ENCODE measurements around the gene SH2D3A.
"Not testable (repeated sequence)": the region's sequence is repeated elsewhere in the genome, so short reads cannot be mapped to it uniquely, and the experiment has no call there.

Gene SH2D3A

DNA sequence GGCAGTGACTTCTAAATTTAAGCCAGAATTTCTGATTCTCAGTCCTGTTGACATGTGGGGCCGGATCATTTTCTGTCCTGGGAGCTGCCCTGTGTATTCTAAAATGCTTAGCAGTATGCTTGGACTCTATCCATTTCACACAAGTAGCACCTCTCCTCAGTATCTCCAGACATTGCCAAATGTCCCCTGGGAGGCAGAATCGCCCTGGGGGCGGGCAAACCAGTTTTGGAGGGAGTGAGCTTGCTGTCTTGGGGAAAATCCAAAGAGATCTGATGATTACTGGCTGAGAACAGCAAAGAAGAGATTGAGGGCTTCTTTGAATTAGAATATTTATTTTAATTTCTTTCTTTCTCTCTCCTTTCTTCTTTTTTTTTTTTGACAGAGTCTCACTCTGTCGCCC is 21.7 kb upstream of the SH2D3A start:
- no peak for DNase-seq

DNA sequence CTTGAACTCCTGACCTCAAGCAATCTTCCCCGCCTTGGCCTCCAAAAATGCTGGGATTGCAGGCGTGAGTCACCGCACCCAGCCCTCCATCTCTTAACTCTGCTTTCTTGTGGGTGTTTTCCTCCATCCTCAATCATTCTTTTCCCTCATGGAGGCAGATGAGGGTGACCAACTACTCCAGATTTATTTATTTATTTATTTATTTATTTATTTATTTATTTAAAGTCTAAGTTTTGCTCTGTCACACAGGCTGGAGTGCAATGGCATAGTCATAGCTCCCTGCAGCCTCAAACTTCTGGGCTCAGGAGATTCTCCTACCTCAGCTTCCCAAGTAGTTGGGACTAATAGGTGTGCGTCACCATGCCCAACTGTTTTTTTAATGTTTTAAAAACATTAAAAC is 20.2 kb upstream of the SH2D3A start:
- no peak for DNase-seq

DNA sequence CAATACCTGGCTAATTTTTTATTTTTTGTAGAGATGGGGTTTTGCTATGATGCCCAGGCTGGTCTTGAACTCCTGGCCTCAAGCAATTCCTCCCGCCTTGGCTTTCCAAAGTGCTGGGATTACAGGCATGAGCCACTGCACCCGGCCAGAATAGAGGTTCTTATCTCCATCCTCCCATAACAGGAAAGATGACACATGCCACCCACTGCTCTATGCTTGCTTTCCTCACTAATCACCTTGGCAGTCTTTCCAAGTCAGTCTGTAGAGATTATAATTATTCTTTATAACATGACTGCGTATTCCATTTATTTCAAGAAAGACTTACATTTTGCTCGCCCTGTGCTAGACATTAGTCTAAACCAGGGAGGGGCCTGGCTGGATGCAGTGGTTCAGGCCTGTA is 12.0 kb upstream of the SH2D3A start:
- no peak for DNase-seq

DNA sequence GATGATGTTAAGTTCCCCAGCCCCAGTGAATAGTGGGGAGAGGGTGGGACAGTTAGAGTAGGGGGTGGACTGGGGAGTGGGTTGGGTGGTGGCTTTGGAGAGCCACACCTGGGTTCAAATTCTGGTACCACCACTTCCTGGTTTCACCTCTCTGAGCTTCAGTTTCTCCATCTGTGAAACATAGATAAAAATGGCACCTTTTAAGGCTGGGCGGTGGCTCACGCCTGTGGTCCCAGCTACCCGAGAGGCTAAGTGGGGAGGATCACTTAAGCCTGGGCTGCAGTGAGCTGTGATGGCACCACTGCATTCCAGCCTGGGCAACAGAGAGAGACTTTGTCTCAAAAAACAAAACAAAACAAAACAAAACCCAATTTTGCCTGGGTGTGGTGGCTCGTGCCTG is 11.2 kb upstream of the SH2D3A start:
- no peak for DNase-seq

DNA sequence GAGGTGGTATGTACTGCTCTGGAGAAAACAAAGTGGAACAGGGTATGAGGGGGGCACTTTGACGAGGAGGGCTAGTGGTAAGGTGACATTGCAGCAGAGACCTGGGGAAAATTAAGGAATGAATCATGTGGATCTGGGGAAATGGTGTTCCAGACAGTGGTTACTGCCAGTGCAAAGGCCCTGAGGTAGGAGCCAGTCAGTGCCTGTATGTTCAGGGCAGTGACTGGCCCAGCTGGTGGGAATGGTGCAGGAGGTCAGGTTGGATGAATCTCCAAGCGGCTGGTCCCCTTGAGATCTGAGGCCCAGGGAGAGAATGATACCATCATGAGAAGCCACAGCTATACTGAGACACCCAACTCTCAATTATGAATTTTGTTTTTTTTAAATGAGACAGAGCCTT is 10.2 kb upstream of the SH2D3A start:
- no peak for DNase-seq

DNA sequence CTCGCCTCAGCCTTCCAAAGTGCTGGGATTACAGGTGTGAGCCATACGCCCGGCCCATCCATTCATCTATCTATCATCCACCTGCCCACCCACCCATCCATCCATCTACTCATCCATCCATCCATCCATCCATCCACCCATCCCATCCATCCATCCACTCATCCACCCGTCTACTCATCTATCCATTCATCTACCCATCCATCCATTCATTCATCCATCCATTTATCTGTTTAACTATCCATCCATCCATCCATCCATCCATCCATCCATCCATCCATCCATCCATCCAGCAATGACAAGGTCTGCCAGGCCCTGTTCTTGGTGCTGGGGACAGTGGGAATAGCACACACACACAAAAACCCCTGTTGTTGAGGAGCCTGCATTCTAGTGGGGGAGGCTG is 9.8 kb upstream of the SH2D3A start:
- DNase-seq = no peak

DNA sequence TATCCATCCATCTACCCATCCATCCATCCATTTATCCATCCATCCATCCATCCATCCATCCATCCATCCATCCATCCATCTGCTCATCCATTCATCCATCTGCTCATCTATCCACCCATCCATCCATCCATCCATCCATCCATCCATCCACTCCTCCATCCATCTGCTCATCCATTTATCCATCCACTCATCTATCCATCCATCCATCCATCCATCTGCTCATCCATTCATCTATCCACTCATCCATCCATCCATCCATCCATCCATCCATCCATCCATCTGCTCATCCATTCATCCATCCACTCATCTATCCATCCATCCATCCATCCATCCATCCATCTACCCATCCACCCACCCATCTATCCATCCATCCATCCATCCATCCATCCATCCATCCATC is 8.8 kb upstream of the SH2D3A start:
- not testable (repeated sequence) for DNase-seq

DNA sequence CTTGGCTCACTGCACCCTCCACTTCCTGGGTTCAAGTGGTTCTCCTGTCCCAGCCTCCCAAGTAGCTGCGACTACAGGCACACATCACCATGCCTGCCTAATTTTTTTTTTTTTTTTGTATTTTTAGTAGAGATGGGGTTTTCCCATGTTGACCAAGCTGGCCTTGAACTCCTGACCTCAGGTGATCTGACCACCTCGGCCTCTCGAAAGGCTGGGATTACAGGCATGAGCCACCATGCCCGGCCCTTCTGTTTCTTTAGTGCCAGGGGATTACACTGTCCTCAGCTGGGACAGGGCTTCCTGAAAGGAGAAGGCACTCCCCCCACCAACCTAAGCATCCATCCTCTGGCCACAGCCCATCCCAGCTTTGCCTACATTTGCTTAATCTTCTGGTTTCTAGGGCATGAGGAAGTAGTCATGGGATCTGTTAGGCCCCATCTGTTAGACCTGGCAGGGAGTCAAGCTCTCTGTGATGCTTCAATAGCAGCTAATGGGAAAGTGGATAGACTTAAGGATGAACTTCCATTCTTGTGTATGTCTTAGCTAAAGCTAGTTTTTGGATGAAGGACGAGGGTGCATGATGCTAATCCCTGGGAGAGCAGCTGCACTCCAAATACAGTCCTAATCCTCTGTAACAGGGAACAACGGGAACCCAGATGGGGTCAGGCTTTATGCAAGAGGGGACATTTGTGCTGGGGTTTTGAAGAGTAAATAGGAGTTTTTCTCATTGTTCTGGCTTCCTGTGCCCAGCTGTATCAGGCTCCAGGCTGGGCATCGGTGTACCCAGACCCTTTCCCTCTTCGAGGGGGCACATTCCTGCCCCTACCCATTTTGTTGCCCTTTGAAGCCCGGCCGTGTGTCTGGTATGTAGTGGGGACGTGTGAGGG is 7.8 kb upstream of the SH2D3A start:
- peak; percentile 3 for DNase-seq

DNA sequence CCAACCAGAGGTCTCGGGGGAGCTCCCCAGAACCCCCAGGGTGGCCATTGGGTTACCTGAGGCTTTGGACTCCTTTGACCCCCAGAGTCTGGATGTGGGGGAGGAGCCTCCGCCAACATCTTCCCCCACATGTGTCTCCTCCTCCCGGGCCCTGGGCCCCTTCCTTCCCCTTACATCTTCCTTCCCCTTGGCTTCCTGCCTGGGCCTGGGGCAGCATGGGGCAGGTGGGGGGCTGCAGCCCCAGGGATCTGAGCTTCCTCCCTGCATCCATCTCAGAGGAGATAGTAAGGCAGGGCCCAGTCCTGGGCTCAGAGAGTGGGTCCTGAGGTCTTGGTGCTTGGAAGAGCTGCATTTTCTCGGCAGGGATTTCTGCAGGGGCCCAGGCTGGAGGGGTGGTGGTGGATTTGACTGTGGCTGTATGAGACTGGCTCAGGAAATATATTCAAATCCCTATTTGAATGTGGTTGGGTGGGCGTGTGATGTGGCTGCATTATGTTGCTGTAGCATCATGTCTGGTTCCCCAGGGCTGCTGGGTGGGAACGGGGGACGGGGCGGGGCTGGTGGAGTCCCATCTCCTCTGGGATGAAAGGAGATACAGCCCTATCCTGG is 6.2 kb upstream of the SH2D3A start:
- DNase-seq = peak; percentile 31

DNA sequence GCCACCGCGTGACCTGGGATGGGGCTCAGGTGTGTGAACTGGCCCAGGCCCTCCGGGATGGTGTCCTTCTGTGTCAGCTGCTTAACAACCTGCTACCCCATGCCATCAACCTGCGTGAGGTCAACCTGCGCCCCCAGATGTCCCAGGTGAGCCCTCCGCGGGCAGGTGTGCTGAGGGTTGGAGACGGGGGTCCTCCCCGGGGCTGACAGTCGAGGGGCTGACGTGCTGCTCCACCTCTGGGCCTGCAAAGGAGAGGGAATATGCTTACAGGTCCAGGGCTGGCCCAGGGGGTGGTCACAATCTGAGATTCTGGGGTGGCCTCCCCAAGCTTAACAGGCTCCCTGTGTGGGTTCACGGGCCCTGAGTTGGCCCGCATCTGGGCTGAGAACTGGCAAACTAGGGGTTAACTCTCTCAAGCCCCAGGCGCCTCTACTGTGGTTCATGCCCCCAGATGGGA is 5.7 kb upstream of the SH2D3A start:
- DNase-seq = no peak

DNA sequence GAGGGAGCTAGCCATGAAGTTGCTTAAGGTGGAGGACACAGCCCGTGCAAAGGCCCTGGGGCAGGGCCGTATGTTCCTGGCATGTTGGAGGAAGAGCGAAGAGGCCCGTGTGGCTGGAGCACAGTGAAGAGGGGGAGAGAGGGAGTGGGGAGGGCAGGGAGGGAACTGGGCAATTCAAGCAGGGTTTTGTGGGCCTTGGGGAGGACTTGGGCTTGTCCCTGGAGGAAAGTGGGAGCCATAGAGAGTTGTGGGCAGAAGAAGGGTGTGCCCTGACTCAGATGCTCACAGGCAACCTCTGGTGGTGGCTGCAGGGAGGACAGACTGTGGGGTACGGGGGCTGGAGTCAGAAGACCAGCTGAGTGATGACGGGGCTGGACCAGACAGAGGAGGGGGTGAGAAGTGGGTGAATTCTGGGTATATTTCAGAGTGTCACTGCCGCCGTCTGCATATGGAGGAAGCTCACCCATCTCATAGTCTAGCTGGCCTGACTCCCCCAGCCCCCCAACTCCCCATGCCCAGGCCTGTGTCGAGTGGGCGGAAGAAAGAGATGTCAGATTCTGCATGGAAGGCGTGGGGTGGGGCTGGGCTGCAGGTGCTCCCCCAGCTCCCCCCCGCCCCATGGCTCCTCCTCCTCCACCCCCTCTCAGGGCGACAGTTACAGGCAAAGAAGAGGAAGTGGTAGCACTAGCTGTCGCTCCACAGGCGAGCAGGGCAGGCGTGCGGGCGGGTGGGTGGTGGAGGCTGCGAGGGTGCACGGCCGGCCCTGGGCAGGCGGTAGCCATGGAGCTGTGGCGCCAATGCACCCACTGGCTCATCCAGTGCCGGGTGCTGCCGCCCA is 5.0 kb upstream of the SH2D3A start, which contains the start of gene VAV1:
Gene VAV1, plus strand, starts transcription at position 681 of the 838 bp plus-strand sequence. Its CDS starts 100 bp downstream, at position 781.
- DNase-seq = peak; percentile 86

DNA sequence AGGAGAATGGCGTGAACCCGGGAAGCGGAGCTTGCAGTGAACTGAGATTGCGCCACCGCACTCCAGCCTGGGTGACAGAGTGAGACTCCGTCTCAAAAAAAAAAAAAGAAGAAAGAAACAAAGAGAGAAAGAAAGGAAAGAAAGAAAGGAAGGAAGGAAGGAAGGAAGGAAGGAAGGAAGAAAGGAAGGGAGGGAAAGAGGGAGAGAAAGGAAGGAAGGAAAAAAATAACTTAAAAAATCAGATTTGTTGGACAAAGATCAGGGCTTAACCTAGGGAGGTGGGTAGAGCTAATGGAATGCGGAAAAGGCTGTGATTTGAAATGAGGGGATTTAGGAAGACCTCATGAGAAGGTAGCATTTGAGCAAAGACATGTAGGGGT is 4.4 kb upstream of the SH2D3A start:
- not testable (repeated sequence) for DNase-seq

DNA sequence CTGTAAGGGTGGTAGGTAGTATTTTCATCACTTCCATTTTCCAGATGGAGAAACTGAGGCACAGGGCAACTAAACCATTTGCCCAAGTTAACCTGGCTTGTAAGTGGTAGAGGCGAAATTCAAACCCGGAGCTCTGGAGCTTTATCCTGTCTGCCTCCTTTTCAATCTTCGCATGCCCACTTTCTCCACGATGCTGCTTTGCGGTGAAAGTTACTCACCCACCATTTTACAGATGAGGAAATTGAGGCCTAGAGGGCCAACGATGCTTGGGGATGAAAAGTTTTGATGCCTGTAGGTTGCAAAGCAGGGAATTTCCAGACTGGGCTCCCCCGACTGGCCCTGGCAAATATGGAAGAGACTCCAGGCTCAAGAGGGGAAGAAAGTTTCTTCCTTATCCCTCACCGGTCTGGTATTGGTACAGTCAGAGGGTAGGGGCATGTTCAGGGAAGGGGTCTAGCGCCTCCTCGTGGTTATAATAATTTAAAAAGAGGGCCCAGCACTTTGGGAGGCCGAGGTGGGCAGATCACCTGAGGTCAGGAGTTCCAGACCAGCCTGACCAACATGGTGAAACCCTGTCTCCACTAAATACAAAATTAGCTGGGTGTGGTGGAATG is 1.9 kb upstream of the SH2D3A start:
- DNase-seq = peak; percentile 47

DNA sequence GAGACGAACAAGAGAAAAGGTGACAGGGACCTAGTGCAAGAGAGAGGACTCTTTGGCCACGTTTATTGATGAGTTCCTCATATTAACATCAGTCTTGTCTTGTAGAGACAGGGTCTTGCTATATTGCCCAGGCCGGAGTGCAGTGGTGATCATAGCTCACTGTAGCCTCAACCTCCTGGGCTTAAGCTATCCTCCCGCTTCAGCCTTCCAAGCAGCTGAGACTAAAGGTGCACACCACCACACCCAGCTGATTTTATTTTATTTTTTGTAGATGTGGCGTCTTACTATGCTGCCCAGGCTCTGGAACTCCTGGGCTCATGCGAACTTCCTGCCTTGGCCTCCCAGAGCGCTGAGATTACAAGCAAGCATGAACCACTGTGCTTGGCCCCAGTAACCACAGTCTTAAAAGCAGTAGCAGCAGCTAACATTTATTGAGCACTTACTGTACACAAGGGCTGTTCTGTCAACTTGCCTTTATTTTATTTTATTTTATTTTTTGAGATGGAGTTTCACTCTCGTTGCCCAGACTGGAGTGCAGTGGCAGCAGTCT is 1.1 kb upstream of the SH2D3A start:
- DNase-seq = no peak

DNA sequence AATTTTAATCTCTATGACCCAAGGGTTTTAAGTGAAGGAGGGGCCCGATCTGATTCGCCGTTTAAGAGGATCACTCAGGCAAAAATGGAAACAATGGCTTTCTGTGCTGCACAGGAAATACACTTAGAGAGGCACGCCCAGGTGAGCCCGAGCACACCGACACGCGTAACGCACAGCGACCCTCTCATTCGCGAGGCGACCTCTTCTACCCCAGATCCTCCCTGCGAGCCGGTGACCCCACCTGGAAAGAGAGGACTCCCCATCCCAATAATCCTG is 216 bp downstream of the SH2D3A start:
- no peak for DNase-seq

DNA sequence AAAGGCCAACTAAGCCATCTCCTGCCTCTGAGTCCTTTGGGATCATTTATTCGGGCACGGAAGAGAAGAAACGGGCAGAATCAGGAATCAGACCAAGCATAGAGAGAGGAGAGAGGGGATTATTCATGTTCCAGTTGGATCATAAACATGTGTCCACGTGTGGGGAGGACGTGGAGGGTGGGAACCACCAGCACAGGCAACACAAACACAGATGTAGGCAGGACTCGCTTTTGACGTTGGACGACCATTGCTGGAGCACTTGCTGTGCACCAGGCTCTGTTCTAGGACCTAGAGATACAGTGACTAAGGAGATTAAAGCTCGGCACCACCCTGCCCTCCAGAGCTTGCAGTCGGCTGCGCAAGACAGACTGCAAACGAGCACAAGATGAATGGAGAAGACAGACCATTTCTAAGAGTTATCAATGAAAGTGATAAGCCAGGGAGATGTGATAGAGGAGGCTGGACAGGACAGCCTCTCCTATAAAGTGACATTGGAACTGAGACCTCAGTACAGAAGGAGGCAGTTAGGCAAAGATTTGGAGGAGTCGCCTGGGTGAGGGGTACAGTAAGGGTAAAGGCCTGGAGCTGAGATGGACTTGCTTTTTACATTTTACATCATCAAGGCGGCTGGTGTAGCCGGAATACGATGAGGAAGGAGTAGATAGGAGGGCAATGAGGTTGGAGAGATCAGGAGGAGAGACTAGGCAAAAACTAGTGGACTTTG is 716 bp downstream of the SH2D3A start:
- peak; percentile 12 for DNase-seq

DNA sequence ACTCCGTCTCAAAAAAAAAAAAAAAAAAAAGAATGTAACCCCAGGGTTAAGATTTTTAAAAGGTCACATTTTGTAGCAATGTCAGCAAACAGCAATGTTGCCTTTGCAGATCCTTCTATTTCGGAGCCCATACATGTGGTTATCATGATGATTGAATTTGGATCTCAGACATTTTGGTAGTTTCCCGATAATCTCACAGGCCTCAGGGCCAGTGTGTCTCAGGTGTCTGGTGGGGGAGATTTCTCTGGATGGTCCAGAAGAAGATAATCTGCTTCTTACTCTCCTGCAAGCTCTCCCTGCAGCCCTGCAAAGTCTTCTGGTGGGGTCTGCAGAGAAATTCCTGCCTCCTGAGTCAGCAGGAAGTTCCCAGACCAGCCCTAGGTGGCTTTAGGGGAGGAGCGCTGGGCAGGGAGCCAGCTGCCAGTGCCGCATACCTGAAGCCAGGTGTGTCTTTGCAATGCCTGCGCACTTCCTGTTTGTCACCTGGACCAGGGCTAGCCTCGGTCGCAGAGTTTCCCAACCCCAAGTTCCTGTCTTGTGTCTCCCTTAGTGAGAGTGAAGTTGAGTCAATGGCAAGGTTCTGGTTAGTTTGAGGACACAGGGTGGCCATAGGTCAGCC is 1.4 kb downstream of the SH2D3A start:
- no peak for DNase-seq

DNA sequence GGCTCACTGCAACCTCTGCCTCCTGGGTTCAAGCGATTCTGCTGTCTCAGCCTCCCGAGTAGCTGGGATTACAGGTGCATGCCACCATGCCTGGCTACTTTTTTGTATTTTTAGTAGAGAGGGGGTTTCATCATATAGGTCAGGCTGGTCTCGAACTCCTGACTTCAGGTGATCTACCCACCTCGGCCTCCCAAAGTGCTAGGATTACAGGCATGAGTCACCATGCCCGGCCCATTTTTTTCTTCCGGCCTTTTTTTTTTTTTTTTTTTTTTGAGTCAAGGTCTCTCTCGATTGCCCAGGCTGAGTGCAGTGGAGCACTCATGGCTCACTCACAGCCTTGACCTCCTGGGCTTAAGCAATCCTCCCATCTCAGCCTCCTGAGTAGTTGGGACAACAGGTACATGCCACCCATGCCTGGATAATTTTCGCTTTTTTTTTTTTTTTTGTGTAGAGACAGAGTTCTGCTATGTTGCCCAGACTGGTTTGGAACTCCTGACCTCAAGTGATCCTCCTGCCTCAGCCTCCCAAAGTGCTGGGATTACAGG is 4.9 kb downstream of the SH2D3A start:
- DNase-seq = not testable (repeated sequence)

DNA sequence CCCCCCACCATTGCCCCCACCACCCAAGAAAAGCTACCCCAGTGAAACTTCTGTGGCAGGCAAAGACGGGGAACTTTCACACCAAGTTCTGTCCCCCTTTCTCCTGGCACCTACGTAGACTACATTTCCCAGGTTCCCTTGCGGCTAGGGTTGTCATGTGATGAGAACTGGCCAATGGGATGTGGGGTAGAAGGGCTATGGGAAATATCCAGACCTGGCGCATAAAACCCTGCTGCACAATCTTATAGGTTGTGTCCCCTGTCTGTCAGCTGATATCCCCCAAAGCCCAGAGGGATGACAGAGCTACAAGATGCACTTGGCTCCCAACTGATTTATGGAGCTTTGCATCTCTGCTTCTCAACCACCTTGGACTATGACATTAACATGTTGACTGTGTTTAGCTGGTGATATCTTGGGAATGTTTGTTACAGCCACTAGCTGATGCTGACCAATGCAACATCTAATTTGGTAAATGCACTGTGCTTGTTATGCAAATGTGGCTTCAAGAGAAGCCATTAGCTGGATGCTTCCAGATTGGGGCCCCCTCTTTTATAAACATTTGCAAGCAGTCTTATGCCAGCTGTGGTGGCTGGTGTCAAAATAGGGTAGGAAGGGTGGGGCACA is 6.1 kb downstream of the SH2D3A start:
- DNase-seq = peak; percentile 23

DNA sequence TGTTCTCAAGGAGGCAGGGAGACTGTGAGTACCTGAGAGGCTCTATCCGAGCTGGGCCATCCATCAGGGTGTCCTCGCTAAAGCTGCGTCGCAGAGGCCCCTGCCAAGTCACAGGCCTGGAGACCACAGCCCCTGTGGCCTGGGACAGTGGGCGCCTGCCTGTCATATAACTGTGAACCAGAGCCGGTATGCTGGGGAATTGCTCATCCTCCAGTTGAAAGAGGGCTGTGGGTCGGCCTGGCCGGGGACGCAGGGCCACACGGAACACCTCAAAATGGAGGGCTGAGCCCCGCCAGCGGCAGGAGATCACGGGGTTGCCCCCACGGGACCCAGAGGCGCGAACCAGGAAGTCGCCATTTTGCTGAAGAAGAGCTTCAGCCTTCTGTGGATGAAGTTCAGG is 6.6 kb downstream of the SH2D3A start:
- DNase-seq = no peak

Data from OCI-M1 (cell line).